ENCODE results near the gene NPNT. TPM values are rescaled to one million over a fixed set of nuclear protein-coding genes. Genes with fewer than 3 reads are reported as not detected.

The NPNT gene
- total and polyA plus RNA-seq, 2 experiments from 2014 or later = not detected

- Histone ChIP-seq H3K9me3 (ENCODE audit: low read depth) (no peaks in the 10 kb centered on the region), H3K4me1 (ENCODE audit: insufficient read depth) (peaks cover 5% of the 10 kb centered on the region), H3K9me2 (ENCODE audit: insufficient read depth) (no peaks in the 10 kb centered on the region), H3K4me2 (ENCODE audit: unreplicated experiment) (no peak overlapping the region), H3F3A (ENCODE audit: insufficient read depth) (peaks cover 11% of the 10 kb centered on the region; the same call in 1 of the 2 replicates), H4K20me1 (ENCODE audit: insufficient read depth) (no peaks in the 10 kb centered on the region), H3K79me2 (ENCODE audit: insufficient read depth) (no peaks in the 10 kb centered on the region), H3K9ac (no peak overlapping the region), H3K27ac (no peak overlapping the region), H3K36me3 (ENCODE audit: low read depth) (no peaks in the 10 kb centered on the region), H3K4me3 (no peak overlapping the region), H3K27me3 (replicated peaks; ENCODE audit: insufficient read depth) (no peaks in the 10 kb centered on the region; the same call in 1 of the 2 replicates), H2AFZ (no peak overlapping the region)
- TF ChIP-seq EZH2 (IDR thresholded peaks at IDR 0.05; ENCODE audit: insufficient read depth, poor library complexity, severe bottlenecking) = no peak
- no peak for TF ChIP-seq EZH2phosphoT487 (IDR thresholded peaks at IDR 0.05; ENCODE audit: insufficient read depth, low read depth)
- no peak for DNase-seq
- 39 to 40% methylated on average over 2 of the region's 2 CpGs for WGBS, 2 experiments (ENCODE audit: low coverage in 1 of 2, low lambda C conversion rate in 2 of 2, missing lambda C conversion rate in 2 of 2)
- in situ Hi-C loops (cut with MboI) = no loop called here
Observed at GRCh38 chr4:105988671-105989070, 93.4 kb downstream of the NPNT start.

GRCh38 chr4:105989485-105990242 is 94.4 kb downstream of the NPNT start:
- Histone ChIP-seq H3K4me1 (ENCODE audit: insufficient read depth) (peaks cover 5% of the 10 kb centered on the region), H3K27me3 (replicated peaks; ENCODE audit: insufficient read depth) (no peaks in the 10 kb centered on the region; the same call in 1 of the 2 replicates), H3K4me3 (no peak overlapping the region), H4K20me1 (ENCODE audit: insufficient read depth) (no peaks in the 10 kb centered on the region), H3K79me2 (ENCODE audit: insufficient read depth) (no peaks in the 10 kb centered on the region), H3K36me3 (ENCODE audit: low read depth) (no peaks in the 10 kb centered on the region), H3K4me2 (ENCODE audit: unreplicated experiment) (no peak overlapping the region), H3K9me3 (ENCODE audit: low read depth) (no peaks in the 10 kb centered on the region), H2AFZ (no peak overlapping the region), H3K27ac (no peak overlapping the region), H3K9ac (no peak overlapping the region), H3F3A (ENCODE audit: insufficient read depth) (peaks cover 11% of the 10 kb centered on the region; the same call in 1 of the 2 replicates), H3K9me2 (ENCODE audit: insufficient read depth) (no peaks in the 10 kb centered on the region)
- TF ChIP-seq EZH2 (IDR thresholded peaks at IDR 0.05; ENCODE audit: insufficient read depth, poor library complexity, severe bottlenecking) (no peak), EZH2phosphoT487 (IDR thresholded peaks at IDR 0.05; ENCODE audit: insufficient read depth, low read depth) (no peak)
- no peak for DNase-seq
- 42 to 46% methylated on average over 2 of the region's 2 CpGs for WGBS, 2 experiments (ENCODE audit: low coverage in 1 of 2, low lambda C conversion rate in 2 of 2, missing lambda C conversion rate in 2 of 2)
- in situ Hi-C loops (cut with MboI) = no loop called here

GRCh38 chr4:105990933-105991332 is 95.7 kb downstream of the NPNT start:
- Histone ChIP-seq H3K9me3 (ENCODE audit: low read depth) (no peaks in the 10 kb centered on the region), H3K36me3 (ENCODE audit: low read depth) (no peaks in the 10 kb centered on the region), H3K9ac (no peak overlapping the region), H3K4me2 (ENCODE audit: unreplicated experiment) (no peak overlapping the region), H4K20me1 (ENCODE audit: insufficient read depth) (no peaks in the 10 kb centered on the region), H3K9me2 (ENCODE audit: insufficient read depth) (no peaks in the 10 kb centered on the region), H3K27me3 (replicated peaks; ENCODE audit: insufficient read depth) (peaks cover 5% of the 10 kb centered on the region; the same call in 1 of the 2 replicates), H3K4me3 (no peak overlapping the region), H3K79me2 (ENCODE audit: insufficient read depth) (no peaks in the 10 kb centered on the region), H3K4me1 (ENCODE audit: insufficient read depth) (peaks cover 5% of the 10 kb centered on the region), H3K27ac (no peak overlapping the region), H2AFZ (no peak overlapping the region), H3F3A (ENCODE audit: insufficient read depth) (peaks cover 11% of the 10 kb centered on the region; the same call in 1 of the 2 replicates)
- no peak for TF ChIP-seq EZH2 (IDR thresholded peaks at IDR 0.05; ENCODE audit: insufficient read depth, poor library complexity, severe bottlenecking)
- no peak for TF ChIP-seq EZH2phosphoT487 (IDR thresholded peaks at IDR 0.05; ENCODE audit: insufficient read depth, low read depth)
- in situ Hi-C loops (cut with MboI) = no loop called here
- DNase-seq = peak; percentile 86
- 20 to 35% methylated on average over 3 of the region's 3 CpGs for WGBS, 2 experiments (ENCODE audit: low coverage in 1 of 2, low lambda C conversion rate in 2 of 2, missing lambda C conversion rate in 2 of 2)

GRCh38 chr4:105991726-105992125 is 96.5 kb downstream of the NPNT start:
- in situ Hi-C loops (cut with MboI) = no loop called here
- H3K9me3 ChIP-seq (ENCODE audit: low read depth) = no peaks in the 10 kb centered on the region
- H3K27ac ChIP-seq = no peak overlapping the region
- H3K4me1 ChIP-seq (ENCODE audit: insufficient read depth) = peaks cover 5% of the 10 kb centered on the region
- H3K4me3 ChIP-seq = no peak overlapping the region
- H3K9ac ChIP-seq = no peak overlapping the region
- no peak overlapping the region for H2AFZ ChIP-seq
- H3F3A ChIP-seq (ENCODE audit: insufficient read depth) = peaks cover 11% of the 10 kb centered on the region; the same call in 1 of the 2 replicates
- H3K9me2 ChIP-seq (ENCODE audit: insufficient read depth) = no peaks in the 10 kb centered on the region
- H4K20me1 ChIP-seq (ENCODE audit: insufficient read depth) = no peaks in the 10 kb centered on the region
- no peak for DNase-seq
- TF ChIP-seq EZH2 (IDR thresholded peaks at IDR 0.05; ENCODE audit: insufficient read depth, poor library complexity, severe bottlenecking) (no peak), EZH2phosphoT487 (IDR thresholded peaks at IDR 0.05; ENCODE audit: insufficient read depth, low read depth) (no peak)
- H3K36me3 ChIP-seq (ENCODE audit: low read depth) = no peaks in the 10 kb centered on the region
- peaks cover 10% of the 10 kb centered on the region; the same call in 1 of the 2 replicates for H3K27me3 ChIP-seq (replicated peaks; ENCODE audit: insufficient read depth)
- 78 to 83% methylated on average over 8 of the region's 8 CpGs for WGBS, 2 experiments (ENCODE audit: low coverage in 1 of 2, low lambda C conversion rate in 2 of 2, missing lambda C conversion rate in 2 of 2)
- H3K79me2 ChIP-seq (ENCODE audit: insufficient read depth) = no peaks in the 10 kb centered on the region
- H3K4me2 ChIP-seq (ENCODE audit: unreplicated experiment) = no peak overlapping the region

All from GM23248 (cell line).